IMR-90 (cell line): ENCODE measurements around the gene JKAMP. TPM values are rescaled to one million over a fixed set of nuclear protein-coding genes. Genes with fewer than 3 reads are reported as not detected.

ENCODE experiments used
- ATAC-seq: fragments of 200-7000 bp; cut with Tn5 transposase; 2 replicates; pipeline ENCODE4 v1.9.1; 2020; ENCODE audit warnings: low read depth, mild to moderate bottlenecking, moderate library complexity
- BruUV-seq: library from RNA; stranded (reverse); fragments of 400-500 nt; replicated peaks from 2 replicates; lab custom pipeline; 2021; lab: Mats Ljungman, UMichigan
- CTCF ChIA-PET: fragments of 300-600 bp; formaldehyde crosslinking; extraction: SDS; loops from one replicate; lab custom pipeline; 2021; ENCODE audit warnings: antibody characterized with exemption; lab: Yijun Ruan, JAX
- POLR2A ChIA-PET: fragments of 300-600 bp; sonication (Branson Sonifier 250); formaldehyde crosslinking; loops from one replicate; lab custom pipeline; 2022; ENCODE audit warnings: antibody characterized with exemption; ENCODE audit not compliant: unreplicated experiment; lab: Charles Lee
- DNase-seq: peaks from one replicate; pipeline ENCODE4 v3.0.0; 2013
- H2AFZ ChIP-seq: replicated peaks from 2 replicates; pipeline ENCODE3; 2013; ENCODE audit warnings: low read length, mild to moderate bottlenecking; ENCODE audit not compliant: poor library complexity
- H2AK5ac ChIP-seq: 2 replicates; pipeline ENCODE4 v1.6.1; 2013; ENCODE audit warnings: low read depth, low read length, inconsistent platforms
- H2AK9ac ChIP-seq: replicated peaks from 2 replicates; pipeline ENCODE3; 2013; ENCODE audit warnings: mild to moderate bottlenecking, low read depth, low read length, moderate library complexity; ENCODE audit not compliant: poor library complexity
- H2BK120ac ChIP-seq: 2 replicates; pipeline ENCODE4 v1.6.1; 2013; ENCODE audit warnings: low read depth, low read length, inconsistent platforms
- H2BK15ac ChIP-seq: 3 replicates; pipeline ENCODE4 v1.6.1; 2013; ENCODE audit warnings: low read depth, low read length, inconsistent platforms
- H2BK20ac ChIP-seq: 2 replicates; pipeline ENCODE4 v1.6.1; 2013; ENCODE audit warnings: low read depth, mild to moderate bottlenecking, inconsistent platforms, low read length, moderate library complexity
- H2BK5ac ChIP-seq: 2 replicates; pipeline ENCODE4 v1.6.1; 2013; ENCODE audit warnings: mild to moderate bottlenecking, low read depth, low read length, inconsistent platforms; ENCODE audit not compliant: poor library complexity, severe bottlenecking
- H3K14ac ChIP-seq: replicated peaks from 2 replicates; pipeline ENCODE4 v1.6.1; 2013; ENCODE audit warnings: low read depth, low read length, inconsistent platforms
- H3K18ac ChIP-seq: 2 replicates; pipeline ENCODE4 v1.6.1; 2013; ENCODE audit warnings: low read depth, low read length, control low read depth
- H3K23ac ChIP-seq: 2 replicates; pipeline ENCODE4 v1.6.1; 2013; ENCODE audit warnings: low read depth, low read length, inconsistent platforms
- H3K27ac ChIP-seq: 2 replicates; pipeline ENCODE4 v1.5.1; 2013; ENCODE audit warnings: mild to moderate bottlenecking, control low read depth, low read length; ENCODE audit not compliant: insufficient read depth
- H3K27me3 ChIP-seq: 2 replicates; pipeline ENCODE4 v1.6.1; 2013; ENCODE audit warnings: low read length; ENCODE audit not compliant: control insufficient read depth, insufficient read depth
- H3K36me3 ChIP-seq: 2 replicates; pipeline ENCODE4 v1.6.1; 2013; ENCODE audit warnings: low read length, mixed read lengths; ENCODE audit not compliant: control insufficient read depth, insufficient read depth
- H3K4ac ChIP-seq: 2 replicates; pipeline ENCODE4 v1.6.1; 2013; ENCODE audit warnings: low read depth, low read length, inconsistent platforms
- H3K4me1 ChIP-seq: 2 replicates; pipeline ENCODE4 v1.6.1; 2013; ENCODE audit warnings: low read length, mixed read lengths; ENCODE audit not compliant: control insufficient read depth, insufficient read depth
- H3K4me2 ChIP-seq: 2 replicates; pipeline ENCODE4 v1.6.1; 2013; ENCODE audit warnings: low read depth, mild to moderate bottlenecking, control low read depth, low read length, moderate library complexity
- H3K4me3 ChIP-seq: 2 replicates; pipeline ENCODE4 v1.5.1; 2013; ENCODE audit warnings: low read depth, mild to moderate bottlenecking, control low read depth, low read length, moderate library complexity; ENCODE audit not compliant: insufficient read depth
- H3K56ac ChIP-seq: 2 replicates; pipeline ENCODE4 v1.6.1; 2013; ENCODE audit warnings: low read length, inconsistent platforms; ENCODE audit not compliant: insufficient read depth; ENCODE audit errors: extremely low read depth
- H3K79me1 ChIP-seq, 2 experiments: 2 replicates each; pipeline ENCODE4 v1.6.1; 2013; ENCODE audit warnings: low read length in 2 of 2, inconsistent platforms in 1 of 2, low read depth in 1 of 2
- H3K9ac ChIP-seq: 2 replicates; pipeline ENCODE4 v1.6.1; 2013; ENCODE audit warnings: low read depth, low read length, control low read depth
- H3K9me1 ChIP-seq: 2 replicates; pipeline ENCODE4 v1.6.1; 2013; ENCODE audit warnings: low read length, inconsistent platforms; ENCODE audit not compliant: insufficient read depth
- H3K9me3 ChIP-seq: 2 replicates; pipeline ENCODE4 v1.6.1; 2013; ENCODE audit warnings: low read length; ENCODE audit not compliant: control insufficient read depth, insufficient read depth
- H4K20me1 ChIP-seq: 2 replicates; pipeline ENCODE4 v1.6.1; 2013; ENCODE audit warnings: low read length, inconsistent platforms; ENCODE audit not compliant: insufficient read depth
- H4K5ac ChIP-seq: 2 replicates; pipeline ENCODE4 v1.6.1; 2013; ENCODE audit warnings: mild to moderate bottlenecking, low read depth, low read length, control low read depth
- H4K8ac ChIP-seq, 2 experiments: 2 replicates each; pipeline ENCODE4 v1.6.1; 2013; ENCODE audit warnings: low read depth in 2 of 2, low read length in 2 of 2, control low read depth in 1 of 2, inconsistent platforms in 1 of 2
- H4K91ac ChIP-seq: 2 replicates; pipeline ENCODE4 v1.6.1; 2013; ENCODE audit warnings: low read depth, low read length, inconsistent platforms; ENCODE audit not compliant: insufficient read depth
- CEBPB ChIP-seq: IDR thresholded peaks from 2 replicates; pipeline ENCODE4 v1.6.1; 2012; ENCODE audit warnings: low read depth, low read length, improper control_type of control experiment
- CTCF ChIP-seq: conservative IDR thresholded peaks from 2 replicates; pipeline ENCODE4 v1.5.1; 2012; ENCODE audit warnings: mild to moderate bottlenecking, low read depth, low read length, improper control_type of control experiment
- MXI1 ChIP-seq: IDR thresholded peaks from 2 replicates; pipeline ENCODE4 v1.6.1; 2012; ENCODE audit warnings: low read depth, mild to moderate bottlenecking, low read length, moderate library complexity, borderline replicate concordance
- RFX5 ChIP-seq: IDR thresholded peaks from 2 replicates; pipeline ENCODE4 v1.8.0; 2012; ENCODE audit warnings: low read depth, mild to moderate bottlenecking, low read length, moderate library complexity
- WGBS, 2 experiments: methylation state at CpG; one replicate each; pipeline versions ENCODE4 v1.1.5 to v1.1.7; 2013; ENCODE audit warnings: missing lambda C conversion rate in 2 of 2; ENCODE audit not compliant: insufficient read length in 1 of 2; ENCODE audit errors: extremely low coverage in 2 of 2; 5-methylcytosine and 5-hydroxymethylcytosine counted together
- dilution Hi-C: fragments of 300-500 bp; cut with HindIII; formaldehyde crosslinking; loops from one replicate; pipeline ENCODE4 v1.14.3; 2018; ENCODE audit warnings: low sequenced_read_pairs; ENCODE audit not compliant: unreplicated experiment
- in situ Hi-C: fragments of 300-500 bp; cut with MboI; formaldehyde crosslinking; loops from 3 replicates; pipeline ENCODE4 v1.14.3; 2019; ENCODE audit warnings: low sequenced_read_pairs, inconsistent platforms, mixed read lengths
- intact Hi-C: fragments of 100-400 bp; cut with micrococcal nuclease; formaldehyde crosslinking; loops from 2 replicates; pipeline ENCODE4 v1.10.0; 2022
- polyA plus RNA-seq, 3 experiments: library from polyadenylated mRNA; depleted of rRNA; stranded (reverse); fragments of >200 nt; gene quantifications; 2 replicates each; pipeline ENCODE4 v1.2.3, GENCODE V29; 2012; ENCODE audit warnings: low replicate concordance in 1 of 3
- total RNA-seq: library from RNA; depleted of rRNA; stranded (reverse); fragments of >200 nt; gene quantifications from 2 replicates; pipeline ENCODE4 v1.2.3, GENCODE V29; 2012

JKAMP gene
- total and polyA plus RNA-seq, 2 of the 4 experiments (the other 2 are of a cell fraction) = 62.2 to 101 TPM

GRCh38 chr14:59511916-59512575, 27.7 kb downstream of the JKAMP start:
- Histone ChIP-seq H4K20me1 (no peaks in the 10 kb centered on the region), H2BK15ac (no peak overlapping the region), H2AK9ac (no peak overlapping the region), H3K79me1 (no peaks in the 10 kb centered on the region), H3K18ac (no peak overlapping the region), H3K9me3 (no peaks in the 10 kb centered on the region), H3K36me3 (no peaks in the 10 kb centered on the region), H2BK120ac (no peak overlapping the region), H3K9ac (no peak overlapping the region), H2AFZ (no peak overlapping the region), H3K23ac (no peak overlapping the region), H4K8ac (no peak overlapping the region), H3K4me2 (no peak overlapping the region), H3K4ac (no peak overlapping the region), H2AK5ac (no peak overlapping the region), H2BK20ac (no peak overlapping the region), H4K5ac (no peak overlapping the region), H2BK5ac (no peak overlapping the region), H3K27ac (no peak overlapping the region), H3K27me3 (no peaks in the 10 kb centered on the region), H3K4me1 (no peaks in the 10 kb centered on the region), H3K9me1 (0 out of 2 replicates have a peak, but pooled peaks cover 2% of the 10 kb centered on the region), H3K14ac (no peak overlapping the region), H3K4me3 (no peak overlapping the region), H3K56ac (no peak overlapping the region), H4K91ac (no peak overlapping the region)
- in situ Hi-C loops = no loop called here
- no peak for DNase-seq
- dilution Hi-C loops = no loop called here
- intact Hi-C loops = no loop called here
- POLR2A ChIA-PET = no interaction called here
- ATAC-seq = peak; percentile 51
- no CpG with 5 or more reads among the region's 4 CpGs for WGBS, 2 experiments
- peak; percentile 42 for TF ChIP-seq CTCF
- TF ChIP-seq RFX5 = no peak
- TF ChIP-seq CEBPB = no peak
- TF ChIP-seq MXI1 = no peak
- no TSS peak for BruUV-seq
- CTCF ChIA-PET = interaction anchor here (0.8 to 1.7 kb wide), 4 partner anchors 12 to 65 kb away, joined by 4 to 6 read pairs (median 4); partner anchors contain the start of gene CCDC175
